GM18520 (cell line): ENCODE results near the gene POU4F3.

Experiments
- ATAC-seq: cut with Tn5 transposase; IDR thresholded peaks from one replicate; pipeline ENCODE4 v1.9.1; 2021; ENCODE audit not compliant: unreplicated experiment

POU4F3 gene

GRCh38 chr5:146390469-146390868, 51.8 kb downstream of the POU4F3 start:
- ATAC-seq = no peak
